Esophagus mucosa (tissue), 1 donor: ENCODE measurements around the gene CAGE1. TPM values are rescaled to one million over a fixed set of nuclear protein-coding genes. Genes with fewer than 3 reads are reported as not detected.

Source experiments
- ATAC-seq: fragments of 200-7000 bp; cut with Tn5 transposase; one replicate; pipeline ENCODE4 v1.9.1; 2020
- total RNA-seq: library from RNA; stranded (reverse); gene quantifications from one replicate; pipeline ENCODE4 v1.2.4, GENCODE V29; 2023
- donor health status: DM: yes; HTN: yes; CAD: no.

Gene CAGE1
- total RNA-seq = 0.28 TPM

DNA sequence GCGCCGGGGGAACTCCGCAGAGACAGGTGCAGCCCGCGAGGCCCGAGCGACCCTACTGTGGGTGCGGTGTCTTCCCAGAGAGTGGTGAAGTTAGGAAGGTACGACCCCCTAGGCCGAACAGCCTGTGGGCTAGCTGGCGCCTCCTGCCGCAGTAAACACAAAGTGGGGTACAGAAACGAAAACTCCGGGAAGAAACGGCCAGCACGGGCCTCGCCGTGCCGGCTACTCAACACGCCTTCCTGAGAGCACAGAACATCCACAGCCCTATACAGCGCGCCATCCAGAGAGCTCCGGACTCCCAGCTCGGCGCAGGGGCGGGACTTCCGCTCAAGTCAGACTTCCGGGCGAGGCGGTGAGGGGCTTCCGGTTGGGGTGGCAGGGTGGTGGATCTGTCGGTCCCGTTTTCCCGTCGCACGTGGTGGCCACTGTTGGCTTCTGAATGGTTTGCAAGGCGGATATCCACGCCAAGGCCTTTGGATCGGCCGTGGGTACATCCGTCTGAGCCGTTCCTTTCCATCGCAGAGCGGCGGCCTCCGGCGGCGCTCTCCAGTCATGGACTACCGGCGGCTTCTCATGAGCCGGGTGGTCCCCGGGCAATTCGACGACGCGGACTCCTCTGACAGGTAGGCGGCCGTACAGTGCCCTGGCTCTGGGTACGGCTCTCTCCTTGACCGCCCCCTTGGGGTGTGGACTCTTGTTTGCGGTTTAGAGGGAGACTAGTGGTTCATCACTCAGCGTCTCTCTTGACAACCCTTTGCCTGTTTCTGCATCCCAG lies at the start of gene CAGE1, which contains the start of gene RIOK1:
TSS of gene CAGE1 (minus strand) at position 292 of the 775 bp plus-strand sequence. CDS start 2,569 bp downstream, outside the sequence.
TSS of gene RIOK1 (plus strand) at position 358 of the 775 bp plus-strand sequence. CDS start at position 553, 195 bp downstream.
- ATAC-seq = peak; percentile 99

DNA sequence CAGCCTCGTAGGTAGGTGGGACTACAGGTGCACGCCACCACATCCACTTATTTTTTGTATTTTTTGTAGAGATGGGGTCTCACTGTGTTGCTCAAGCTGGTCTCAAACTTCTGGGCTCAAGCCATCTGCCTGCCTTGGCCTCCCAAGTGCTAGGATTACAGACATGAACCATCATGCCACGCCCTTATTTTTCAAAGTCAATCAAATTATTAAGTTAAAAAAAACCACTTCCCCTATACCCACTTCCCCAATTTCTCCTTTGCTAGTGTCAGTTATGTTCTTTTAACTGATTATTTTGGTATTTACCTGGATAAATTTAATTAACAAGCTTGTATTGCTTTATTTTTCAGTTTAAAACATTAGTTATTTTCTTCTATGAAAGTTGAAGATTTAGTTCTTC lies 49.7 kb upstream of the CAGE1 start:
- ATAC-seq = no peak

DNA sequence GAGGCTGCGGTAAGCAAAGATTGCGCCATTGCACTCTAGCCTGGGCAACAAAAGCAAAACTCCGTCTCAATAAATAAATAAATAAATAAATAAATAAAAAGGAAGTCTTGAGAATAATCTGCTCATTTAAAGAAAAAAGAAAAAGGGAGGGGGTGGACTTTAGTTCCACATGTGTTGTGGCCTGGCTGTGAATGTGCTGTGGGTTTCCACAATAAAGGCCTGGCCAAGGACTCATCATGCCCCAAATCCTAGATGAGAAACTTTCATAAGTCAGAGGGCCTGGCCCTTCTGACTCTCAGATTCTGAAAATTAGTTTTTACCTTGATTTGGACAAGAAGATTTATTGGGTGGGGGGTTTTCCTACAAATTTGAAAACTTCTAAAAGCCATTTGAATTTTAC lies 48.5 kb upstream of the CAGE1 start:
- ATAC-seq = no peak

GRCh38 chr6:7434672-7435071 lies 45.1 kb upstream of the CAGE1 start:
- ATAC-seq = peak; percentile 24

DNA sequence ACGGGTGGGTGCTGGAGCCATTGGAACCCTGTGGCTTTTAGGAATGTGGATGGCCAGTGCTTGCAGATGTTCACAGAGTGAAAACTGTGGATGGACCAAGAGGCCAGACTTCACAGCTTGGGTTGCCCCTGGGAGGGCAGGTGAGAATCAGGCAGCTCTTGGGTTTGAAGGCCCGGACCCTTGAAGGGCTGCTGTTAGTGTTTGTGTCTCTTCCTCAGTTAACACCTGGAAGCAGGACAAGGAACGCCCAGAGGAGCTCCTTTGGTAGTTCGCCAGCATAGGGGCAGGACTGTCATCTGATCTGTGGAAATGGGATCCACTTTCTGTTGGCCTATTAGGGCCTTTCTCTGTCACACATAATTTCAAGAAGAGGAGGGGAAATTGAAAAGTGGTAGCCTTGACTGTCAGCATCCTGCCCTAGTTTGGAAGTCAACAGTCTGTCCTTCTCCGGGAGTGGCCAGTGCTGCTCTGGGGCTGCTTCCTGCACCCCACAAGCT lies 43.6 kb upstream of the CAGE1 start:
- ATAC-seq = peak; percentile 26

DNA sequence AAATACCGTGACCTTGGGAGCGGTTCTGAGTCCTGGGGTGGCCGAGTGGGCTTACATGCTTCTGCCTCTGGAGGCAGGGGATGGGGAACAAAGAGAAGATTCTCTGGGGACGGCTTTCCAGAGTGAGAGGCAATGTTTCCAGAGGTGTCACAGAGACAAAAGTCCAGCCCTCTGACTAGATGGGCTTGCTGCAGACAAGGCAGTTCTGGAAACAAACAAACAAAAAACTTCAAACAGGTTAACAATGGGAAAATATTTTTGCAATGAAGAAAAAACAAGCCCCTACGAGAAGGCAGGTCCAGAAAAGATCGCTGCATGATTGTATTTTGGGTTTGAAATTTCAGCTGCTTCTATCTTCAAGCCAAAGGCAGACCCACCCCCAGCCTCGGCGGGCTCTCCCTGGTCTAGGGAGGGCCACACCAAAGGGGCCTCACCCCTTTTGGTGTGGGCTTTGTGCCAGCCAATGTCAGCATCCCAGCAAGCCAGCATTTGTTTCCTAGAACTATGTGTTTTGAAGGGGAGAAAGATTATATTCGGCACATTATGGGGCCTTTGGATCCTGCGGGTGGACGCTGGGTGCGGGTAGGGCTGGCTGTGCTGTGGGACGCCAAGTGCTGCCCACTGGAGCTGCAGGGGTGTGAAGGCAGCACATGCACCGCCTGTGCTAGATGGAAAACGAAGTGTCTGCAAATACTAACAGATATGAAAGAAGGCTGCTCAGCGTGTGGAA lies 43.0 kb upstream of the CAGE1 start:
- ATAC-seq = no peak

- peak; percentile 54 for ATAC-seq
These were observed 42.3 kb upstream of the CAGE1 start for GRCh38 chr6:7431674-7432390.

GRCh38 chr6:7431313-7431673 lies 41.8 kb upstream of the CAGE1 start:
- no peak for ATAC-seq

DNA sequence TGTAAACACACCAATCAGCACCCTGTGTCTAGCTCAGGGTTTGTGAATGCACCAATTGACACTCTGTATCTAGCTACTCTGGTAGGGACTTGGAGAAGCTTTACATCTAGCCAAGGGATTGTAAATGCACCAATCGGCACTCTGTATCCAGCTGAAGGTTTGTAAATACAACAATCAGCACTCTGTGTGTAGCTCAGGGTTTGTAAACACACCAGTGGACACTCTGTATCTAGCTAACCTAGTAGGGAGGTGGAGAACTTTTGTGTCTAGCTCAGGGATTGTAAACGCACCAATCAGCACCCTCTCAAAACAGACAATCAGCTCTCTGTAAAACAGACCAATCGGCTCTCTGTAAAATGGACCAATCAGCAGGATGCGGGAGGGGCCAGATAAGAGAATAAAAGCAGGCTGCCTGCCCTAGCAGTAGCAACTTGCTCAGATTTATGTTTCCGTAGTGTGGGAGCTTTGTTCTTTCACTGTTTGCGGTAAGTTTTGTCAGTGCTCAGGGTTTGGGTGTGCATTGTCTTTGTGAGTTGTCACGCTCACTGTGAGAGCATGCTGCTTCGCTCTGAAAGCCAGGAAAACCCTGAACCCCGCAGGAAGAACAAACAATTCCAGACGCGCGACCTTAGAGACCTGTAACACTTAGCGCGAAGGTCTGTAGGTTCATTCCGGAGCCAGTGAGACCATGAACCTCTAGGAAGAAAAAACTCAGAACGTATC lies 37.1 kb upstream of the CAGE1 start:
- ATAC-seq = peak; percentile 59

DNA sequence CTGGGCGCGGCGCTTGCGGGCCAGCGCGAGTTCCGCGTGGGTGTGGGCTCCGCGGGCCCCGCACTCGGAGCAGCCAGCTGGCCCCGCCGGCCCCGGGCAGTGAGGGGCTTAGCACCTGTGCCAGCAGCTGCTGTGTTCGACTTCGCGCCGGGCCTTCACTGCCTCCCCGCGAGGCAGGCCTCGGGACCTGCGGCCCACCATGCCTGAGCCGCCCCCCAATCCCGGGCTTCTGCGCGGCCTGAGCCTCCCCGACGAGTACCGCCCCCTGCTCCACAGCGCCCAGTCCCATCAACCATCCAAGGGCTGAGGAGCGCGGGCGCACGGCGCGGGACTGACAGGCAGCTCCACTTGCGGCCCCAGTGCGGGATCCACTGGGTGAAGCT lies 36.3 kb upstream of the CAGE1 start:
- ATAC-seq = no peak

DNA sequence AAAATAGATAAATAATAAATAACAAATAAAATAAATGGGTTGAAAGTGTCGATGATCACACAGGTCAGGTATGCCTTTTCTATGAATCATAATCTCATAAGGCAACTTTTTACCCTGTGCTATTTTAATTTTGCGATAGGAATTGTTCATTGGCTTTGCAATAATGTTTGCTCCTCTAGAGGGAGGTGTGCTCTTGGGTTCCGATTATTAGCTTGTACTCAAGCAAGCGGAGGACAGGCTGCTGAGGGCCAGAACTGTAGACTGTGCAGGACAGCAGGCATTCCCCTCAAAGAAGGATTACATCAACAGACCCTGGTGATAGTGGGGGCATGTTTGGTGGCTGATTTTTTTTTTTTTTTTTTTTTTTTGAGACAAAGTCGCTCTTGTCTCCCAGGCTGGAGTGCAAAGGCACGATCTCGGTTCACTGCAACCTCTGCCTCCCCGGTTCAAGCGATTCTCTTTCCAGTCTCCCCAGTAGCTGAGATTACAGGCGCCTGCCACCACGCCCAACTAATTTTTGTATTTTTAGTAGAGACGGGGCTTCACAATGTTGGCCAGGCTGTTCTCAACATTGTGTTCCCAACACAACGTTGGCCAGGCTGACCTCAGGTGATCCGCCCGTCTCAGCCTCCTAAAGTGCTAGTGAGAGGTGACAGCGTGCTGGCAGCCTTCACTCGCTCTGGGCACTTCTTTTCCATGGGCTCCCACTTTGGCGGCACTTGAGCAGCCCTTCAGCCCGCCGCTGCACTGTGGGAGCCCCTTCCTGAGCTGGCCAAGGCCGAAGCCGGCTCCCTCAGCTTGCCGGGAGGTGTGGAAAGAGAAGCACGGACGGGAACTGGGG lies 35.6 kb upstream of the CAGE1 start:
- ATAC-seq = peak; percentile 89

DNA sequence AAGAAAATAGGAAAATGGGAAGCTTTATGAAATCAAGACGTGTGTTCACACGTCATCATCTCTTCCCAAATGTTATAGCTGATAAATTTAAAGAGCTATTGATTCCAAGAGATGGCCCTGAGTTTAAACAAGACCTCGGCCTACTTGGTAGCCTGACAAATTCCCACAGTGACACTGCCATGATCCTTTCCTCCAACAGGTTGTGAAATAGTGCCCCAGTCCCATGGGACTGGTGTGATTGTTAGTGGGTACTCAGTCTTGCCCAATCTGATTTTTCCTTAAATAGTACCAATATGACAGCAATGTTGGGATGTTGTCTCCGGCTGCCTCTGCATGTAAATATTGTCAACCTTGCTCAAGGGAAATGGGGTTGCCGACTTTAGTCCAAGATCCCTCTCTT lies 34.5 kb upstream of the CAGE1 start:
- ATAC-seq = no peak

DNA sequence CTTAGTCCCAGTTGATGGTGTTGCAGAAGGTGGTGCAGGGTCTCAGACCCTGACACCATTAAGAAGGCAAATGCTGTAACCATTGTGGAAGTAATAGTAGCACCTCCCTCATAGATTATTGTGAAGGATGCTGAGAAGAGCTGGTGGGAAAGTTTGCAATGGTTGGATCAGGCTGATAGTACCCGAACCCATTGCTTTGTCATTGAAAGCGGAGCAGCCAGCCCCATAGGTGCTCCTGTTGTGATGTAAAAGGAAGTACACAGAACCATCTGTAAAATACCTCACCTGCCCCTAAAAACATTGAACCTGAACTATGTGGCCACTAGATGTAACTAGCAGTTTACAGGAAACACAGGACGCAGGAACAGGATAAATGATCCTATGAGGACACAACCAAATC lies 31.5 kb upstream of the CAGE1 start:
- ATAC-seq = no peak

- ATAC-seq = no peak
These were observed 29.5 kb upstream of the CAGE1 start for GRCh38 chr6:7419065-7419464.

DNA sequence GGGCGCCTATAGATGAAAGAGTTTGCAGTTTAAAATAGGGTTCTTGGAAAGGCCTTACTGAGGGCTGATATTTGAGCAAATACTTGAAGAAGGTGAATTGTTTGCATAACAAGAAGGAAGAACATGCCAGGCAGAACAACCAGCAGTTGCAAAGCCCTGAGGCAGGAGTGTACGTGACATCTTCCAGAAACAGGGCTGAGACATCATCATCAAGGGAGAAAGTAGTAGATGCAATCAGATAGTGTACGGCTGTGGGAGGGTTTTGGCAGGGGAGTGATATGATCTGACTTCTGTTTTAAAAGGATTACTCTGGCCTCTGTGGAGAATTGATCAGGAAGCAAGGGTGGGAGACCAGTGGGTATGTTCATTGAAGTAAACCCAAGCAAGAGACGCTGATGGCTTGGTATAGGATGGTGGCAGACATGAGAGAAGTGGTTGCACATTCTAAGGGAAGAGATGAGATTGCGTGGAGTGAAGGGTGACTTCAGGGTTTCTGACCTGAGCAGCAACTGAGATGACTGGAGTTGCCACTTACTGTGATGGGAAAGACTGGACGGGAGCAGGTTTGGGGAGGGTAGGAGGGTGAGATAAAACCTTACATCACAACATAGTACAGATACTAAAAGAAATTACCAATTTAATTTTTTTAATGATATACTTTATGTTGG lies 28.8 kb upstream of the CAGE1 start:
- ATAC-seq = peak; percentile 71

DNA sequence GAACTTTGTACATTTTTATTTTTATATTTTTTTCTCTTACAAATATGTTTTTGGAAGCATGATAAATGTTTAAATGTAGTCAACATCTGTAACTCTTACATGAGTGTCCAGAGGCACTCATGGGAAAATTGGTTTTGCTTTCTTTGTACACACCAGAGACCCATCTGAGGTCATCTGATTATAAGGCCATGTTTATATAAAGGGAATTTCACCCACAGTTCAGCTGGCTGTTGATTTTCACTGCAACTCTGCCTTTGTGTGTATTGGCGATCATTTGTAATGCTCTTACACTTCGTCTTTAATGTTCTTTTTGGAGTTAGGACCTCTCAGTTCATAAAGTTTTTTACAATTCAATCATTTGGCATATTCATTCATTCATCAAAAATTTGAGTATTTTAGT lies 28.1 kb upstream of the CAGE1 start:
- ATAC-seq = no peak

DNA sequence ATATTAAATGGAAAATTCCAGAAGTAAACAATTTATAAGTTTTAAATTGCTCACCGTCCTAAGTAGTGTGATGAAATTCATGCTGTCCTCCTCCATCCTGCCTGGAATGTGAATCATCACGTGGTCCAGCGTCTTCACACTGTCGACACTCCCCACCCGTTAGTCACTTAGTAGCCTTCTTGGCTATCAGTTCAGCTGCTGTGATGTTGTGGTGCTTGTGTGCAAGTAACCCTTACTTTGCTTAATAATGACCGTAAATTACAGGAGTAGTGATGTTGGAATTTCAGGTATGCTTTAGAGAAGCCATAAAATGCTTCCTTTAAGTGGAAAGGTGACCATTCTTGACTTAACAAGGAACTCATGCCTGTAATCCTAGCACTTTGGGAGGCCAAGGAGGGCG lies 25.3 kb upstream of the CAGE1 start:
- no peak for ATAC-seq

DNA sequence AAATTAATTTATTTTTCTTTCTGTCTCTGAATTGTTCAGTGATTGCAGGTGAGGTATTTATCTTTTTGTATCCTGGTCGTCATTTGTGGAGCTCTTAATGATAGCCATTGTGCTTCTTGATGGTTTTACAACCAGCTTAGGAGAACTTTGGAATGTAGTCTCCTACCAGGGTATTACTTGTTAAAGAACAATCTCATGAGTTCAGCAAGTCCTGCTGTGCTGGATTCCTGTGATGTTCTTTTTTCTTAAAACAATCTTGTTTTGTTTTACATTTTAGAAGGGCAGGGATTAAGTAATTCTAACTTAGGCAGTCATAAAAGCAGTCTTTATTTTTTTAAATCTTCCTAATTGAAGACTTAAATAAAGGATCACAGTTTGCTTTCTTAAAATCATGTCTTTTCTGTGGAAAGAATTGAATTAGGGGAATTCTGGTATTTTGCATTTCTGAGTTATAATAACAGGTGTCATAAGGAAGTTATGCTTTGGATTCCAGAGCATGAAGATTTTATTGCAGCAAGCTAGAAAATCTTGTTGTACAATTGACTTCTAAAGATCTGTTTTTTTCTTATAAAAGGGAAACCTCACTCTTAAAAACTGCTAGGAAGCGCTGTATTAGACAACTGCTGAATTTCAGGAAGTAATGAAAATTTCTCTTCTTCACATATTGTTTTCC lies 23.7 kb upstream of the CAGE1 start:
- ATAC-seq = no peak

DNA sequence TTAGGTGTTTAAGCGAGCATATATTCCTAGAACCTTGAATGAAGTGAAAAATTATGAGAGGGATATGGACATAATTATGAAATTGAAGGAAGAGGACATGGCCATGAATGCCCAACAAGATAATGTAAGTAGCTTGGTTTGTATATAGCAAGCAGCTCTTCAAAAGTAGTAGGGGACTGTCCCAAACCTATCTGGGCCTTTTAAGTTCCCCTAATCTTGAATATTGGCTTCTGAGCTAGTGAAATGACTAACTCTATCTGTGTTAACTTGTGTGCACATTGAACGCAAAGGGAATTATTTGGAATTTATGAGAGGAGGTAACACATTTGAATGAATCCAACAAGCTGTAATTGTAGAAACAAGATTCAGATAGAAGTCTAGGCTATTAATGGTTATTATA lies 21.8 kb upstream of the CAGE1 start:
- ATAC-seq = no peak

DNA sequence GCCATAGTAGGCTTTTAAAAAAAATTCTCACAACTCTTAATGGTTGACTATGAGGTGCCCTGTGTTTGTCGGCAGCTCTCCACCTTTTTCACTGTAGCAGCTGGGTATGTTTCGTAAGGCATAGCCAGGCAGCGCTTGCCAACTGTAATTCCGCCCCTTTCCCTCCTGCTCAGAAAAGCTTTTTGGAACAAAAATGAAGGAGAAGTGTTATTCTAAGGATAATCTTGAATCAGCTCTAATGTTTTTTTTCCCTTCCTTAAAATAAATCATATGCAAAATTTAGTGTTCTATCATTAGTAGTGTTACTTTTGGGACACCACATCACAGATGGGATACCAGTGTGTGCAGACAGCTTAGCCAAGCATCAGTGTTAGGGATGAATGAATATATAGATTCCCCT lies 21.3 kb upstream of the CAGE1 start:
- no peak for ATAC-seq
